HEK293T (cell line): ENCODE results near the gene DOCK1.

ENCODE experiments used
- BHLHE40 ChIP-seq: fragments of 450-650 bp; IDR thresholded peaks from 2 replicates; pipeline ENCODE4 v1.6.1; 2016; ENCODE audit warnings: mild to moderate bottlenecking, moderate library complexity, borderline replicate concordance
- CTBP1 ChIP-seq: fragments of 450-650 bp; IDR thresholded peaks from 2 replicates; pipeline ENCODE4 v1.6.1; 2016; ENCODE audit warnings: borderline replicate concordance
- FOXA1 ChIP-seq: fragments of 450-650 bp; IDR thresholded peaks from 2 replicates; pipeline ENCODE4 v1.6.1; 2016; ENCODE audit warnings: mild to moderate bottlenecking
- FOXM1 ChIP-seq: fragments of 450-650 bp; IDR thresholded peaks from 2 replicates; pipeline ENCODE4 v1.6.1; 2017; ENCODE audit warnings: mild to moderate bottlenecking, borderline replicate concordance
- LEF1 ChIP-seq: fragments of 450-650 bp; IDR thresholded peaks from 2 replicates; pipeline ENCODE4 v1.6.1; 2017; ENCODE audit warnings: mild to moderate bottlenecking, borderline replicate concordance
- NFRKB ChIP-seq: fragments of 450-650 bp; IDR thresholded peaks from 2 replicates; pipeline ENCODE4 v1.6.1; 2016; ENCODE audit warnings: mild to moderate bottlenecking, moderate library complexity
- SP1 ChIP-seq: fragments of 450-650 bp; IDR thresholded peaks from 2 replicates; pipeline ENCODE4 v1.6.1; 2017

GRCh38 chr10:126927799-126928198 is 22.6 kb downstream of the DOCK1 start:
- no peak for TF ChIP-seq NFRKB
- TF ChIP-seq CTBP1 = no peak
- TF ChIP-seq LEF1 = no peak
- TF ChIP-seq BHLHE40 = no peak
- no peak for TF ChIP-seq FOXA1
- TF ChIP-seq FOXM1 = no peak
- no peak for TF ChIP-seq SP1
